ENCODE results near the gene CST9L. TPM values are rescaled to one million over a fixed set of nuclear protein-coding genes. Genes with fewer than 3 reads are reported as not detected.

The CST9L gene
- total RNA-seq, 1 donor from 2014 or later = not detected

DNA sequence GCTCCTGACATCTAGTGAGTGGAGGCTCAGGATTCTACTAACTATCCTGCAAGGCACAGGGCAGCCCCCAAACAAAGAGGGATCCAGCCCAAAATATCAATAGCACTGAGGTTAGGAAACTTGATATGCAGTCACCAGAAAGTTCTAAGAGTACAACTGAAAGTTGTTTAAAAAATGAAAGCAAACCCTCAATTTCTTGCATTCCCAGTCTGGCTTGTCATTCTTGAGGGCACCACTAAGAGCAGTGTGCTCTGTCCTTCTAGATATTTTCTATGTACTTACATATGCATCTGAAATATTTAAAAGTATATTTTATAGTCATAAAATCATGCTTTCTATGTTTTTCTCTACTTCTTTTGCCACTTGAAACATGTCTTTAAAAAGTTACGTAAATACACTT, 41.4 kb downstream of the CST9L start:
- Histone ChIP-seq H3K36me3 (no peaks in the 10 kb centered on the region), H3K27me3 (no peaks in the 10 kb centered on the region), H3K27ac (no peak overlapping the region), H3K4me1 (no peaks in the 10 kb centered on the region), H3K9me3 (no peaks in the 10 kb centered on the region), H3K4me3 (no peak overlapping the region)
- TF ChIP-seq, protein P1, sequence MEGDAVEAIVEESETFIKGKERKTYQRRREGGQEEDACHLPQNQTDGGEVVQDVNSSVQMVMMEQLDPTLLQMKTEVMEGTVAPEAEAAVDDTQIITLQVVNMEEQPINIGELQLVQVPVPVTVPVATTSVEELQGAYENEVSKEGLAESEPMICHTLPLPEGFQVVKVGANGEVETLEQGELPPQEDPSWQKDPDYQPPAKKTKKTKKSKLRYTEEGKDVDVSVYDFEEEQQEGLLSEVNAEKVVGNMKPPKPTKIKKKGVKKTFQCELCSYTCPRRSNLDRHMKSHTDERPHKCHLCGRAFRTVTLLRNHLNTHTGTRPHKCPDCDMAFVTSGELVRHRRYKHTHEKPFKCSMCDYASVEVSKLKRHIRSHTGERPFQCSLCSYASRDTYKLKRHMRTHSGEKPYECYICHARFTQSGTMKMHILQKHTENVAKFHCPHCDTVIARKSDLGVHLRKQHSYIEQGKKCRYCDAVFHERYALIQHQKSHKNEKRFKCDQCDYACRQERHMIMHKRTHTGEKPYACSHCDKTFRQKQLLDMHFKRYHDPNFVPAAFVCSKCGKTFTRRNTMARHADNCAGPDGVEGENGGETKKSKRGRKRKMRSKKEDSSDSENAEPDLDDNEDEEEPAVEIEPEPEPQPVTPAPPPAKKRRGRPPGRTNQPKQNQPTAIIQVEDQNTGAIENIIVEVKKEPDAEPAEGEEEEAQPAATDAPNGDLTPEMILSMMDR (IDR thresholded peaks at IDR 0.05) = no peak
- intact Hi-C loops (cut with DNase I) = no loop called here
- DNase-seq (ENCODE audit: low spot score in 2 of 2) = no peak

DNA sequence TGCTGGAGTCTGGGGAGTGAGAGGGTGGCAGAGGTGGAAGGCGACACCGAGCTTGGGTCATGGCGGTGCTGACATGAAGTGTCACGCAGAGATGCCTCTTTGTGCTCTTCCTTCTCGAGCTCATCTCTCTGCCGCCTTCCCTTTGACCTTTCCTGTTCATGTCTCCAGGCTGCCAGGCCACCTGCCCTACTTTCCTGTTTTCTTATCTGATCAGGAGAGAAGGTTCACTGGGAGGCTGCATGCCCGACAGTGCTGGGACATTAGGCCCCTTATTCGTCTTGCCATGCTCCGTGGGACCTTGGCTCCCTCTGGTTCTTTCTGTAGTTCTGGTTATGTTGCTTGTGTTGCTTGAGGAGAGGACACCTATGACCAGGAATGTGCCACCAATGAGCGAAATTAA, 44.1 kb downstream of the CST9L start:
- TF ChIP-seq, protein P1 (IDR thresholded peaks at IDR 0.05) = no peak
- H3K4me3 ChIP-seq = no peak overlapping the region
- no peak for DNase-seq (ENCODE audit: low spot score in 2 of 2)
- H3K4me1 ChIP-seq = no peaks in the 10 kb centered on the region
- no peak overlapping the region for H3K27ac ChIP-seq
- intact Hi-C loops (cut with DNase I) = no loop called here
- H3K36me3 ChIP-seq = no peaks in the 10 kb centered on the region
- H3K9me3 ChIP-seq = no peaks in the 10 kb centered on the region
- H3K27me3 ChIP-seq = no peaks in the 10 kb centered on the region

DNA sequence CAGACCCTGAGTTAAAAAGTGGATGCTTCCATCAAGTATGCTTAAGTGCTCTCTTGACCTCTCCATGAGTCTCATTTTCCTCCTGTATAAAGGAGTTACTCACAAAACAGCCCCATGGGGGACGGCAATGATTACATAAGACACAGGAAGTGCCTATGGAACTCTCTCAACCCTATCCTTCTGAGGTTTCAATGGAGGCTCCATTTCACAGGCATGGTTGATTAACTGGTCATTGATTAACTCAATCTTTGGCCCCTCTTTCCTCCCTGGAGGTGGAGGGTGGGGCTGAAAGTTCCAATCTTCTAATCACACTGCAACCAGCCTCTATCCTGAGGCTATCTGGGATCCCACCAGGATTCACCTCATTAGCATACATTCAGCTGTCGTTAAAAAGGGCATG, 48.1 kb downstream of the CST9L start:
- H3K9me3 ChIP-seq = no peaks in the 10 kb centered on the region
- H3K27ac ChIP-seq = no peak overlapping the region
- H3K4me3 ChIP-seq = no peak overlapping the region
- H3K36me3 ChIP-seq = no peaks in the 10 kb centered on the region
- intact Hi-C loops (cut with DNase I) = no loop called here
- no peaks in the 10 kb centered on the region for H3K4me1 ChIP-seq
- no peaks in the 10 kb centered on the region for H3K27me3 ChIP-seq
- TF ChIP-seq, protein P1 (IDR thresholded peaks at IDR 0.05) = no peak
- DNase-seq (ENCODE audit: low spot score in 2 of 2) = no peak

DNA sequence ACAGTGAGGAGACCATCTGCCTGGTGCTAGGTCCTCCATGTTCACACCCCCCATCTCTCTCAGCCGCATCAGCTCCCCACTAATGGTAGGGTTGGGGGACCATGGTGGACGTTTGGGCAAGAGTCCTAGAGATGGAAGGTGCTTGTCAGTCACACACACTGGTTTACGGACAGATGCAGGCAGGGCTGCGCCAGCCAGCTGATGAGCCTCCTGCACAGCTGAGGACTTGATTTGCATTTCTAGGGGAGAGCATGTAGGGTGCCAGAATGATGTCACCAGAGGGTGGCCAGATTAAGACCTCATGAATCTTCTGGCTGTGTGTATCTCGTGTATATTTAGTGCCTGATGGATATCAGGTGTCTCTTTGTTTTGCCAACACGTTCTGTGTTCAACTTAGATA, 48.7 kb downstream of the CST9L start:
- Histone ChIP-seq H3K27me3 (no peaks in the 10 kb centered on the region), H3K4me3 (no peak overlapping the region), H3K36me3 (no peaks in the 10 kb centered on the region), H3K4me1 (no peaks in the 10 kb centered on the region), H3K27ac (no peak overlapping the region), H3K9me3 (no peaks in the 10 kb centered on the region)
- no peak for DNase-seq (ENCODE audit: low spot score in 2 of 2)
- TF ChIP-seq, protein P1 (IDR thresholded peaks at IDR 0.05) = no peak
- intact Hi-C loops (cut with DNase I) = no loop called here

DNA sequence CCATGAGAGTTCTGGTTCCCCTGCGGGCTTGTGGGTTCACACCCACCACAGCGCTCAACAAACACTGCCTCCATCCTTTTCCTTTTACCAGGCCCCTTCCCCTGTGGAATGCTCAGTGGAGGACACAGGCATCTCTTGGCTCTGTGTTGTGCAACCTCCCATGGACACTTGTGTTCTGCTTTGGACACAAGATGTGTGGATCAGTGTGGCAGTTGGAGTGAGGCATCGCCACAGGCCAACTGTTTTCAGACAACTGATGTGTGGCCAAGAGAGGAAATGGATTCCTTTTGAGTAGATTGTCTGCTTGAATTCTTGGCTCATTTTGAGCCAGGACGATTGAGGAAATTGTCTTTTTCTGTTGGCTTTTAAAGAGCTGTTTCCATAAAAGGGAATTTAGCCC, 50.6 kb downstream of the CST9L start:
- TF ChIP-seq, protein P1 (IDR thresholded peaks at IDR 0.05) = no peak
- Histone ChIP-seq H3K27me3 (no peaks in the 10 kb centered on the region), H3K27ac (no peak overlapping the region), H3K36me3 (no peaks in the 10 kb centered on the region), H3K9me3 (no peaks in the 10 kb centered on the region), H3K4me3 (no peak overlapping the region), H3K4me1 (no peaks in the 10 kb centered on the region)
- DNase-seq (ENCODE audit: low spot score in 2 of 2) = no peak
- intact Hi-C loops (cut with DNase I) = no loop called here

DNA sequence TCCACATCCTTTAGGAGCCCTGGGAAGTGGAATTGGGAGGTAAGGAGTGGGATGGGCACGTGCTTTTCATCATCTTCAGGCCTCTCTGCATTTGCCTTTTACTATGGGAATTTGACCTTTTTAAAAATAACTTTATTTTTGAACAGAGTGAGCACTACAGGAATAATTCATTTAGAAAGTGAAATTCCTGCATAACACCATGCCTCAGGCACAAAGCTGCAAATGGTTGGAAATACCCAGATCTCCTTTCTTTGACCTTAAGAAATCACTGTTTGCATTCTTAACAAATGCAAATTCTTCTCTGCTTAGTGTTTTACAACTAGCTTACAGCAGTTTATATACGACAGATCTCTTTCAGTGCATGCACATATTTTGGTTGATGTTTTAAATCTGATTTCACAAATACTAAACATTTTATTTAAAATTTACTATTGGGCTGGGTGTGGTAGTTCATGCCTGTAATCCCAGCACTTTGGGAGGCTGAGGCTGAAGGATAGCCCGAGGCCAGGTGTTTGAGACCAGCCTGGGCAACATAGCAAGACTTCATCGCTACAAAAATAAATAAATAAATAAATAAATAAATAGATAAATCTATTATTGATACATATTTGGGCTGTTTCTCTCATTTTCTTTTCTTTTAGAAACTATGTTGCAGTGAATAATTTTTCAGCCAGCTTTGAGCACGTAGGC, 52.9 kb downstream of the CST9L start:
- no peaks in the 10 kb centered on the region for H3K9me3 ChIP-seq
- no peak for DNase-seq (ENCODE audit: low spot score in 2 of 2)
- no peak overlapping the region for H3K4me3 ChIP-seq
- no peaks in the 10 kb centered on the region for H3K4me1 ChIP-seq
- no peaks in the 10 kb centered on the region for H3K27me3 ChIP-seq
- TF ChIP-seq, protein P1 (IDR thresholded peaks at IDR 0.05) = no peak
- H3K36me3 ChIP-seq = no peaks in the 10 kb centered on the region
- H3K27ac ChIP-seq = no peak overlapping the region
- intact Hi-C loops (cut with DNase I) = no loop called here

Data from ascending aorta (tissue), 2 donors.